ENCODE measurements around the gene SLK.

Gene SLK

GRCh38 chr10:103949728-103950127 lies 17.2 kb upstream of the SLK start:
- H3K9me3 ChIP-seq (ENCODE audit: low read depth, low read length), result no peaks in the 10 kb centered on the region
- TF ChIP-seq FOXP2 (optimal IDR thresholded peaks at IDR 0.05; ENCODE audit: control extremely low read depth, extremely low read length, insufficient read depth), result no peak
- TF ChIP-seq POLR2AphosphoS5 (IDR thresholded peaks at IDR 0.05; ENCODE audit: borderline replicate concordance, low read depth, low read length), result no peak; the same call in 1 of the 2 replicates
- no peak for TF ChIP-seq EZH2 (IDR thresholded peaks at IDR 0.05)
- no peaks in the 10 kb centered on the region for H3K36me3 ChIP-seq (ENCODE audit: insufficient read depth, low read length)
- H3K9ac ChIP-seq (ENCODE audit: insufficient read length), result no peak overlapping the region
- peak; percentile 30 for DNase-seq (ENCODE audit: low read depth, low spot score)
- no peak overlapping the region for H3K4me3 ChIP-seq
- peak overlapping the region; percentile 87; the same call in 1 of the 2 replicates for H3K27ac ChIP-seq

- no peak for TF ChIP-seq POLR2AphosphoS5 (IDR thresholded peaks at IDR 0.05; ENCODE audit: borderline replicate concordance, low read depth, low read length)
- TF ChIP-seq FOXP2 (optimal IDR thresholded peaks at IDR 0.05; ENCODE audit: control extremely low read depth, extremely low read length, insufficient read depth), result no peak
- TF ChIP-seq EZH2 (IDR thresholded peaks at IDR 0.05), result no peak
- H3K4me3 ChIP-seq, result no peak overlapping the region
Measured at GRCh38 chr10:103951183-103951582, 15.8 kb upstream of the SLK start.

DNA sequence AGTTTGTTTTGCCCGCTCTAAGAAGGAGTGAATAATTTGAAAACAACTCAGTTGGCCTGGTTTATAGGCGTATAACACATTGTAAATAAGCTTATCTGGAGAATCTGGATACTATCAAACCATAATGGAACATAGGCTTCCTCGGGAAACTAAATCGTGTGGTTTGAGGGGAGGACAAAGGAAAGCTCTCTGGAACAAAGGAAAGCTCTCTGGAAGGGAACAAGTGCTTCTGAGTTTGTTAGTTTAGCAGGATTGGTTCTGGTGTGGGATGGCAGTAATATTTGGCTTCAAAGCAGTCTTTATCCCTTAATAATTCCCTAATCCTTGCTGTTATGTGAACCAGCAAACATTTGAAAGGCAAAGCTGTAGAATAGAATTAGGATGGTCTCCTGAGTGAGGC lies 15.0 kb upstream of the SLK start:
- no peak for DNase-seq (ENCODE audit: low read depth, low spot score)
- H3K36me3 ChIP-seq (ENCODE audit: insufficient read depth, low read length), result no peaks in the 10 kb centered on the region
- H3K27ac ChIP-seq, result no peak overlapping the region
- no peak overlapping the region for H3K9ac ChIP-seq (ENCODE audit: insufficient read length)
- H3K4me3 ChIP-seq, result no peak overlapping the region
- TF ChIP-seq FOXP2 (optimal IDR thresholded peaks at IDR 0.05; ENCODE audit: control extremely low read depth, extremely low read length, insufficient read depth) (no peak), EZH2 (IDR thresholded peaks at IDR 0.05) (no peak), POLR2AphosphoS5 (IDR thresholded peaks at IDR 0.05; ENCODE audit: borderline replicate concordance, low read depth, low read length) (no peak)
- no peaks in the 10 kb centered on the region for H3K9me3 ChIP-seq (ENCODE audit: low read depth, low read length)

More at GRCh38 chr10:103951183-103951582, 15.8 kb upstream of the SLK start:
- no peak overlapping the region for H3K9ac ChIP-seq (ENCODE audit: insufficient read length)
- H3K36me3 ChIP-seq (ENCODE audit: insufficient read depth, low read length), result no peaks in the 10 kb centered on the region
- no peak overlapping the region for H3K27ac ChIP-seq
- no peaks in the 10 kb centered on the region for H3K9me3 ChIP-seq (ENCODE audit: low read depth, low read length)
- DNase-seq (ENCODE audit: low read depth, low spot score), result no peak

GRCh38 chr10:103954543-103954942 lies 12.4 kb upstream of the SLK start:
- no peak overlapping the region for H3K9ac ChIP-seq (ENCODE audit: insufficient read length)
- DNase-seq (ENCODE audit: low read depth, low spot score), result no peak
- no peak overlapping the region for H3K4me3 ChIP-seq
- no peak for TF ChIP-seq FOXP2 (optimal IDR thresholded peaks at IDR 0.05; ENCODE audit: control extremely low read depth, extremely low read length, insufficient read depth)
- no peak for TF ChIP-seq EZH2 (IDR thresholded peaks at IDR 0.05)
- no peak for TF ChIP-seq POLR2AphosphoS5 (IDR thresholded peaks at IDR 0.05; ENCODE audit: borderline replicate concordance, low read depth, low read length)
- H3K9me3 ChIP-seq (ENCODE audit: low read depth, low read length), result no peaks in the 10 kb centered on the region
- H3K36me3 ChIP-seq (ENCODE audit: insufficient read depth, low read length), result no peaks in the 10 kb centered on the region
- H3K27ac ChIP-seq, result no peak overlapping the region

DNA sequence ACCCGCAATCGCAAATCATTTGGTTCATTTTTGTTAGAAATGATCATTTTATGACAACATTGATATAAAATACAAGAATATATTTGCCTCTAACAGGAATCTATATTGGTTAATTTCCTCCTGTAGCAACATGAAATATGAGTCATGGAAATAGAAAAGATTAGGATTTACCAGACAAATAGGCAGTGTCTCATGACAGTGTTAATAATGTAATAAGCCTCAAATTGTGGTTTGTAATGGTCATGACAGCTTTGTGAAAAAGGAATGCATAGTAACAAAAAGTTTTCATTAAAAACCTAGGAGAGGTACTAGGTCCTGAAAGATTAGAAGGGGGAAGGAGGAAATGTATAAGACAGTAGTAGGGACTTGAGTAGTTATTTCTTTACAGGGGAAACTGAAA lies 7.9 kb upstream of the SLK start:
- TF ChIP-seq EZH2 (IDR thresholded peaks at IDR 0.05) (no peak), POLR2AphosphoS5 (IDR thresholded peaks at IDR 0.05; ENCODE audit: borderline replicate concordance, low read depth, low read length) (no peak), FOXP2 (optimal IDR thresholded peaks at IDR 0.05; ENCODE audit: control extremely low read depth, extremely low read length, insufficient read depth) (no peak)
- Histone ChIP-seq H3K36me3 (ENCODE audit: insufficient read depth, low read length) (no peaks in the 10 kb centered on the region), H3K27ac (no peak overlapping the region), H3K9me3 (ENCODE audit: low read depth, low read length) (no peaks in the 10 kb centered on the region), H3K4me3 (no peak overlapping the region), H3K9ac (ENCODE audit: insufficient read length) (no peak overlapping the region)
- DNase-seq (ENCODE audit: low read depth, low spot score), result no peak

DNA sequence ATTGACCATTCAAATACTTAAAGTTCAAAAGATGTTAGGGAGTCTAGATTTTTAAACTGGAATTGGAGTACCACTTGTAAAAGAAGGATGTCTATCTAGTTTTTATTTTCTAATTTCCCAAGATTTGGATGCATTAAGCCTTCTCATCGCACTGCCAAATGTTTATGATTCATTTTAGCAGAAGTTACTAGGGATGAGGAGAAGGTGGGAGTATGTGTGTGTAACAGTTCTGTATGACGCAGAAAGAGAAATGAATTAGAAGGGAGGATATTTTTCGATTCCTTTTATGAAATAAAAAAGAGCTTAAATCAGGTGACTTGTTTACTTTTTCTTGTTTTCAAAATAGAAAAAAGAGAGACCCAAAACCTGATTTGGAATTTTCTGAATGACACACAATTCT lies 6.8 kb upstream of the SLK start:
- no peak for DNase-seq (ENCODE audit: low read depth, low spot score)
- Histone ChIP-seq H3K27ac (no peak overlapping the region), H3K9ac (ENCODE audit: insufficient read length) (no peak overlapping the region), H3K9me3 (ENCODE audit: low read depth, low read length) (no peaks in the 10 kb centered on the region), H3K4me3 (no peak overlapping the region), H3K36me3 (ENCODE audit: insufficient read depth, low read length) (no peaks in the 10 kb centered on the region)
- no peak for TF ChIP-seq FOXP2 (optimal IDR thresholded peaks at IDR 0.05; ENCODE audit: control extremely low read depth, extremely low read length, insufficient read depth)
- no peak for TF ChIP-seq EZH2 (IDR thresholded peaks at IDR 0.05)
- no peak for TF ChIP-seq POLR2AphosphoS5 (IDR thresholded peaks at IDR 0.05; ENCODE audit: borderline replicate concordance, low read depth, low read length)

- no peak for DNase-seq (ENCODE audit: low read depth, low spot score)
- Histone ChIP-seq H3K4me3 (peak overlapping the region; percentile 91), H3K9me3 (ENCODE audit: low read depth, low read length) (no peaks in the 10 kb centered on the region), H3K36me3 (ENCODE audit: insufficient read depth, low read length) (no peaks in the 10 kb centered on the region), H3K9ac (ENCODE audit: insufficient read length) (peak overlapping the region; percentile 78), H3K27ac (no peak overlapping the region)
- TF ChIP-seq FOXP2 (optimal IDR thresholded peaks at IDR 0.05; ENCODE audit: control extremely low read depth, extremely low read length, insufficient read depth) (no peak), EZH2 (IDR thresholded peaks at IDR 0.05) (no peak), POLR2AphosphoS5 (IDR thresholded peaks at IDR 0.05; ENCODE audit: borderline replicate concordance, low read depth, low read length) (no peak)
Measured at GRCh38 chr10:103967448-103968071, 620 bp downstream of the SLK start.

GRCh38 chr10:103968441-103969391 lies 1.8 kb downstream of the SLK start:
- TF ChIP-seq POLR2AphosphoS5 (IDR thresholded peaks at IDR 0.05; ENCODE audit: borderline replicate concordance, low read depth, low read length) (no peak), EZH2 (IDR thresholded peaks at IDR 0.05) (no peak), FOXP2 (optimal IDR thresholded peaks at IDR 0.05; ENCODE audit: control extremely low read depth, extremely low read length, insufficient read depth) (no peak)
- peak overlapping the region; percentile 78 for H3K9ac ChIP-seq (ENCODE audit: insufficient read length)
- H3K4me3 ChIP-seq, result peak overlapping the region; percentile 91
- H3K9me3 ChIP-seq (ENCODE audit: low read depth, low read length), result no peaks in the 10 kb centered on the region
- no peaks in the 10 kb centered on the region for H3K36me3 ChIP-seq (ENCODE audit: insufficient read depth, low read length)
- DNase-seq (ENCODE audit: low read depth, low spot score), result no peak
- H3K27ac ChIP-seq, result no peak overlapping the region

All from SK-N-MC (cell line).